T-helper 1 cell treated with Interleukin-12 subunit alpha and Interleukin-12 subunit beta and Interleukin-4 antibody, amounts not matched to agents 30 μg/mL and 1 μg/mL, for 36 hours (primary cell): Measurements from ENCODE around the gene AMDHD1.

Experiments
- H3K27ac Mint-ChIP-seq: one replicate; pipeline ENCODE4 v1.8.0; 2021; ENCODE audit warnings: mild to moderate bottlenecking, mixed read lengths
- H3K27me3 Mint-ChIP-seq: one replicate; pipeline ENCODE4 v1.8.0; 2021; ENCODE audit warnings: low read depth, mixed read lengths
- H3K36me3 Mint-ChIP-seq: one replicate; pipeline ENCODE4 v1.8.0; 2021; ENCODE audit warnings: low read depth, mixed read lengths
- H3K4me1 Mint-ChIP-seq: one replicate; pipeline ENCODE4 v1.8.0; 2021; ENCODE audit warnings: low read depth, mixed read lengths
- H3K4me3 Mint-ChIP-seq: one replicate; pipeline ENCODE4 v1.8.0; 2021; ENCODE audit warnings: mild to moderate bottlenecking, moderate library complexity, mixed read lengths
- H3K9me3 Mint-ChIP-seq: one replicate; pipeline ENCODE4 v1.8.0; 2021; ENCODE audit warnings: mixed read lengths

The AMDHD1 gene

GRCh38 chr12:95943330-95943842 lies at the start of gene AMDHD1:
TSS of gene AMDHD1 (plus strand) at chr12:95943331. CDS start at chr12:95943399, 68 bp downstream.
- Mint-ChIP-seq H3K27me3 (peaks cover 15% of the 10 kb centered on the region), H3K4me1 (peaks cover 9% of the 10 kb centered on the region), H3K4me3 (peak within 1 kb of the TSS; percentile 96), H3K36me3 (no peaks in the 10 kb centered on the region), H3K9me3 (no peaks in the 10 kb centered on the region), H3K27ac (peak within 1 kb of the TSS; percentile 89)

GRCh38 chr12:95896846-95897245 lies 46.3 kb upstream of the AMDHD1 start:
- Mint-ChIP-seq H3K36me3 (no peaks in the 10 kb centered on the region), H3K27ac (no peak overlapping the region), H3K4me3 (no peak overlapping the region), H3K27me3 (peaks cover 18% of the 10 kb centered on the region), H3K4me1 (no peaks in the 10 kb centered on the region), H3K9me3 (no peaks in the 10 kb centered on the region)

- Mint-ChIP-seq H3K4me3 (no peak overlapping the region), H3K27ac (no peak overlapping the region), H3K9me3 (peaks cover 2% of the 10 kb centered on the region), H3K4me1 (no peaks in the 10 kb centered on the region), H3K36me3 (no peaks in the 10 kb centered on the region), H3K27me3 (peaks cover 17% of the 10 kb centered on the region)
Observed at GRCh38 chr12:95898081-95898480, 45.0 kb upstream of the AMDHD1 start.

- Mint-ChIP-seq H3K27me3 (peaks cover 28% of the 10 kb centered on the region), H3K36me3 (no peaks in the 10 kb centered on the region), H3K4me1 (no peaks in the 10 kb centered on the region), H3K4me3 (no peak overlapping the region), H3K27ac (no peak overlapping the region), H3K9me3 (peaks cover 2% of the 10 kb centered on the region)
Observed at GRCh38 chr12:95908573-95908972, 34.6 kb upstream of the AMDHD1 start.

- H3K9me3 Mint-ChIP-seq, result no peaks in the 10 kb centered on the region
- H3K4me3 Mint-ChIP-seq, result no peak overlapping the region
- H3K36me3 Mint-ChIP-seq, result no peaks in the 10 kb centered on the region
- peaks cover 23% of the 10 kb centered on the region for H3K27me3 Mint-ChIP-seq
- no peak overlapping the region for H3K27ac Mint-ChIP-seq
- H3K4me1 Mint-ChIP-seq, result no peaks in the 10 kb centered on the region
Observed at GRCh38 chr12:95909871-95910270, 33.3 kb upstream of the AMDHD1 start.

- Mint-ChIP-seq H3K27me3 (peaks cover 23% of the 10 kb centered on the region), H3K4me3 (no peak overlapping the region), H3K36me3 (no peaks in the 10 kb centered on the region), H3K4me1 (no peaks in the 10 kb centered on the region), H3K9me3 (no peaks in the 10 kb centered on the region), H3K27ac (no peak overlapping the region)
Observed at GRCh38 chr12:95918194-95918993, 24.7 kb upstream of the AMDHD1 start.

- H3K4me1 Mint-ChIP-seq, result no peaks in the 10 kb centered on the region
- no peak overlapping the region for H3K27ac Mint-ChIP-seq
- peaks cover 23% of the 10 kb centered on the region for H3K27me3 Mint-ChIP-seq
- no peak overlapping the region for H3K4me3 Mint-ChIP-seq
- H3K36me3 Mint-ChIP-seq, result no peaks in the 10 kb centered on the region
- no peaks in the 10 kb centered on the region for H3K9me3 Mint-ChIP-seq
Observed at GRCh38 chr12:95919110-95919509, 24.0 kb upstream of the AMDHD1 start.

GRCh38 chr12:95922231-95922630 lies 20.9 kb upstream of the AMDHD1 start:
- H3K36me3 Mint-ChIP-seq, result no peaks in the 10 kb centered on the region
- no peaks in the 10 kb centered on the region for H3K4me1 Mint-ChIP-seq
- H3K27me3 Mint-ChIP-seq, result peaks cover 4% of the 10 kb centered on the region
- no peaks in the 10 kb centered on the region for H3K9me3 Mint-ChIP-seq
- no peak overlapping the region for H3K27ac Mint-ChIP-seq
- H3K4me3 Mint-ChIP-seq, result no peak overlapping the region

GRCh38 chr12:95940514-95940913 lies 2.6 kb upstream of the AMDHD1 start:
- no peak overlapping the region for H3K27ac Mint-ChIP-seq
- no peaks in the 10 kb centered on the region for H3K36me3 Mint-ChIP-seq
- peaks cover 18% of the 10 kb centered on the region for H3K27me3 Mint-ChIP-seq
- no peak overlapping the region for H3K4me3 Mint-ChIP-seq
- no peaks in the 10 kb centered on the region for H3K9me3 Mint-ChIP-seq
- H3K4me1 Mint-ChIP-seq, result peaks cover 9% of the 10 kb centered on the region

- Mint-ChIP-seq H3K27me3 (peaks cover 19% of the 10 kb centered on the region), H3K36me3 (no peaks in the 10 kb centered on the region), H3K9me3 (no peaks in the 10 kb centered on the region), H3K27ac (no peak overlapping the region), H3K4me3 (peak overlapping the region; percentile 96), H3K4me1 (peaks cover 9% of the 10 kb centered on the region)
Observed at GRCh38 chr12:95942101-95942523, 1.0 kb upstream of the AMDHD1 start.

- H3K4me1 Mint-ChIP-seq, result peaks cover 9% of the 10 kb centered on the region
- H3K36me3 Mint-ChIP-seq, result no peaks in the 10 kb centered on the region
- H3K27me3 Mint-ChIP-seq, result peaks cover 19% of the 10 kb centered on the region
- no peaks in the 10 kb centered on the region for H3K9me3 Mint-ChIP-seq
- peak within 1 kb of the TSS; percentile 96 for H3K4me3 Mint-ChIP-seq
- peak within 1 kb of the TSS; percentile 89 for H3K27ac Mint-ChIP-seq
Observed at GRCh38 chr12:95942524-95943329, 404 bp upstream of the AMDHD1 start, which contains the start of gene CCDC38. TSS of gene CCDC38 (minus strand) at chr12:95942614. CDS start at chr12:95936509, 6,105 bp downstream.

GRCh38 chr12:95944108-95944704 lies 1.1 kb downstream of the AMDHD1 start:
- Mint-ChIP-seq H3K27ac (no peak overlapping the region), H3K27me3 (peaks cover 12% of the 10 kb centered on the region), H3K4me1 (peaks cover 9% of the 10 kb centered on the region), H3K4me3 (peak overlapping the region; percentile 34), H3K36me3 (no peaks in the 10 kb centered on the region), H3K9me3 (no peaks in the 10 kb centered on the region)

GRCh38 chr12:95949477-95950206 lies 6.5 kb downstream of the AMDHD1 start:
- no peak overlapping the region for H3K27ac Mint-ChIP-seq
- H3K4me1 Mint-ChIP-seq, result no peaks in the 10 kb centered on the region
- peaks cover 27% of the 10 kb centered on the region for H3K27me3 Mint-ChIP-seq
- H3K36me3 Mint-ChIP-seq, result no peaks in the 10 kb centered on the region
- no peaks in the 10 kb centered on the region for H3K9me3 Mint-ChIP-seq
- H3K4me3 Mint-ChIP-seq, result no peak overlapping the region

GRCh38 chr12:95951515-95951914 lies 8.4 kb downstream of the AMDHD1 start:
- H3K9me3 Mint-ChIP-seq, result no peaks in the 10 kb centered on the region
- H3K4me1 Mint-ChIP-seq, result no peaks in the 10 kb centered on the region
- no peak overlapping the region for H3K4me3 Mint-ChIP-seq
- no peak overlapping the region for H3K27ac Mint-ChIP-seq
- H3K27me3 Mint-ChIP-seq, result peaks cover 22% of the 10 kb centered on the region
- H3K36me3 Mint-ChIP-seq, result no peaks in the 10 kb centered on the region
